Glomerular visceral epithelial cell (primary cell): Measurements from ENCODE around the gene CCDC102B.
"Not testable (repeated sequence)": the region's sequence is repeated elsewhere in the genome, so short reads cannot be mapped to it uniquely, and the experiment has no call there.

Source experiments
- DNase-seq: peaks from one replicate; pipeline ENCODE4 v3.0.0-alpha.2; 2016; ENCODE audit errors: extremely low spot score

CCDC102B gene

DNA sequence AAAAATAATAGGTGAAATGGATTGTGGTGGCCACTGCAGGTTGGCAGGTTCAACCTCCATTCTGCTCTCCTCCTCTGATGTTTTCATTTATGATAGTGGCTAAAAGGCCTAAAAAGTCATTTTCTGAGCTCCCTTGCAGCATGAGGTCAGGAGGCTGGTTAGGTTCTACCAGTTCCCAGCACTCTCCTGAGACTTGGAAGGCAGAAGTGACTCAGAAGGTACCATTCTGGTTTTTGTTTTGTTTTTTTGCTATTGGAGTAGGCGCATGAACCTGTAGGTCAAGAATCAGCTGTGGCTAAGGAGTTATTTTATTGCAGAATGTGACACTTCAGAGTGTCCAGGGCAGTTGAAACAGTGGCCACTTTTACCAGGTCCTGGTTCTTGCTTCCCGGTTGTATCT lies 181.9 kb downstream of the CCDC102B start:
- DNase-seq = no peak

DNA sequence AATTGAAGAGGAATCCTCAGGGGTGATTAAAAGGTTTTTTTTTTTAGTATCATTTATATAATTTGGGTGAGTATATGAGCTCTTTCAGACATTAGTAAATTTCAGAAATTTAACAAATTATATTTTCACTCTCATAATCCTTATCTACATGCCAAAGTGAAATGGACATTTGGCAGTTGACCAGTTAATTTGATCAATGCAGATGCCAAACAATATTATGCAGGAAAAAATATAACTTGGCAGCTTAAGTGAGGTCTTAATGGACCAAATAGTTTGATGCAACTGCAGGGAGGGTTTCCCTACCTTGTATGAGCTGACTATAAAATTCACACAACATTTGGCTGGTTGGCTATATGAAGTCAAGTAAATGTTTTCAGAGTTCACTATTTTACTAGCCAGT lies 185.2 kb downstream of the CCDC102B start:
- DNase-seq = no peak

DNA sequence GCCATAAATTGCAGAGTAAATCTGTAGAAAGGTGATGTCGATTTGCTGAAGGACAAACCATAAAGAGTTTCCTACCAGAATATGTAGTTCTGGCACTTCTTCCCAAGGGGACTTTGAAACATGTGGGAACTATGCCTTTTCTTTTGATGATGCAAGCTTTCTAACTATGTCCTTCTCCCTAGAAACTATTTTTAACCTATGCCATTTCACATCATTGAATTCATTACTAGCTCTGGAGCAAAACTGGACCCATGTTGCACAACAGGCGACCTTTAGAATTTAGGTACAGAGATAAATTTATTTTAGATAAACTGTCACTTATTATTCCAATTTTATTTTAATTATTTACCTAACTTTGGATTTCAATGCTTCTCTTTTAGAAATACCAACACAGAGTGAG lies 186.5 kb downstream of the CCDC102B start:
- DNase-seq = no peak

DNA sequence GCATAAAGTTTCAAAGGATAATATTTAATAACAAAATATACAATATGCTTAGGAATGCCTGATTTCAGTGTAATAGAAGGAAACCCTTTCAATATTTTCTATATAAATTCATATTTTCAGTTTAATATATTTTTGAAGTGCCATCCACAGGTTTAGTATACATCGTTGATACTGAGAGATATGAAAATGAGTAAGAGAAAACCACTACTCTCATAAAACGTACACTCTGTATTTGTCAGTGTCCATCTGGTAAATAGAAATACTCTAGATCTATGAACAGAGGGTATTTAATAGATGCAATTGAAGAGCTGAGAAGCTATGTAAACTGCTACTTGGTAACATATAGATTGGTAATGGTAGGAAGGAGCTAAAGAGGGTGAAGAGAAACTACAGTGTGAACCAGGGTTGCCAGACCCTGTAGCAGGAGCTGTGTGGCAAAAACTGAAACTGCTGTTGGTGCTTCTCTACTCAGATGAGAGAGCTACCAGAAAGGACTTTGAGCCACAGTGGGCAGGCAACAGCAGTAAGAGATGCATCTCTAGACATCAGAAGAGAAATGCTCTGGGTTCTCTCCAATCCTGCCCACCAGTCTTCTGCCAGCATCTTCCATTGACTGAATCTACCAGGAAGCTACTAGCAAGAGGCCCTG lies 187.4 kb downstream of the CCDC102B start:
- DNase-seq = no peak

DNA sequence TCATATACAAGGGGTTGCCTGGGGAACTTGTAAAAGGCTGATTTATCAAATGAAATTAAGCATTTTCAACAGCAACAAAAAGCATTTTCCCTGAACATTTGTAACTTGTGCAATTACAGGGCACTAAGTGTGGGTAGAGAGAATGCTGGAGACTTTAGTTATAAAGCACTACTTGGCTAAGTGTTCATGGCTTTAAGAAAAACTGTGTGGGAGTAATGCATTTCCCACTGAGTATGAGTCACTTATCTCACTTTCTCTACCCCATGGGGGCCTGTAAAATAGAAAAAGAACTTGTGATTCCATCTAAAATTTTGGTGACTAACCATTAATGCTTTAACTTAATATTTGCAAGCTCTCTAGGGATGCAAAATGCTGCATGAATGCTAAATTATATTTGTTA lies 193.4 kb downstream of the CCDC102B start:
- DNase-seq = no peak

DNA sequence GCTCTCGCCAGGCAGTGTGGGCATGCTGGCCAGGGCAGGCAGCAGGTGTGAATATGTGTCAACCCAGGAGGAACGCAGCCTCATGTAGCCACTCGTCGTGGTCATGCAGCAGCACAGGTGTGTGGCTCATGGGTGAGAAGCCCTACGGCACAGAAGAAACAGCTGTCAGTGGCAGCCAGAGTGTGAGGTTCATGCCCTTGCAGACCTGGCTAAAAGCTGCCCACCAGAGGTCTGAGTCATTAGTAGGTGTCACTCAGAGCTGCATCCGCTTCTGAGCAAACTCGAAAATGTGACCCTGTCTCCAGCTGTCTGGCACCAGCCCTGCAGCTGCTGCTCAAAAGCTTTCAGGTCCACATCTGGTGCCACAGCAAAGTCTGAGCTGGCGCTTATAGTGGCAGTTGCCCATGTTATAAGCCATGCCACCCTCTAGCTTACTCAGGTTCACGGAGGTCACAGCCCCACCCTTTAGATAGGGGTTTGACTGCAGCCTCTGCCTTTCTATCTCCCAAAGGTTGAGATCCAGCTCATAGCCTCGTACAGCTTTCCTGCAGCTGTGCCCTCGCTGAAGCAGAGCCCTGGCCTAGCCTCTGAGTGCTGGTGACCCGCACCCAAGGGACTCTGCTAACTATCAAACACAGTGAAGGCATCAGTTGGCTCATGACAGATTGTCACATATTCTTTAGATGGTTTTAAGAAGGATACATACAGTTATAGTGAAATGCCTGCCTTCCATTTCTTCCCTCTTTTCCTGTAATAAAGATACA lies 195.0 kb downstream of the CCDC102B start:
- no peak for DNase-seq

DNA sequence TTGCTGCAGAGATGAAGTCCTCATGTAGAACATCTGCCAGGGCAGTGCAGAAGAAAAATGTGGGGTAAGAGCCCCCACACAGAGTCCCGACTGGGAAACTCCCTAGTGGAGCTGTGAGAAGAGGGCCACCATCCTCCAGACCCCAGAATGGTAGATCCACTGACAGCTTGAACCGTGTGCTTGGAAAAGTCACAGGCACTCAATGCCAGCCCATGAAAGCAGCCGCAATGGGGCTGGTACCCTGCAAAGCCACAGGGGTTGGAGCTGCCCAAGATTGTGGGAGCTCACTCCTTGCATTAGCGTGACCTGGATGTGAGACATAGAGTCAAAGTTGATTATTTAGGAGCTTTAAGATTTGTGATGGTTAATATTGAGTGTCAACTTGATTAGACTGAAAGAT lies 197.8 kb downstream of the CCDC102B start:
- DNase-seq = no peak

DNA sequence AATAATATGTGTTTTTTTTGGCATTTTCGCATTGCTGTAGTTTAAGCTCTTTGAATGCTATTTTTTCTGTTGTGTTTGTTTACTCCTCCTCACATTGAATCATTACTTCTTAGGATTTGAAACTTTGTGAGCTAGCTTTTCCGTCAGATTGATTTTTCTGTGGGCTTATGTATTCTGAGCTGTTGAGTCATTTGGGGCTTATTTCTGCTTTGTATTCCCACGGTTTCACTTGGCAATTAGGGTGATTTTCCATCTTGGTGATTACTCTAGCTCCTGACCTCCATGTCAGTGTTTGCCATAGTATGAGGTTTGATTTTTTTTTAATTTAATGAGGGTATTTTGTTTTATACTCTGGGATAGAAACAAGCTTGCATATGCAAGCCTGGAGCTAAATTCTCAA lies 200.0 kb downstream of the CCDC102B start:
- no peak for DNase-seq

DNA sequence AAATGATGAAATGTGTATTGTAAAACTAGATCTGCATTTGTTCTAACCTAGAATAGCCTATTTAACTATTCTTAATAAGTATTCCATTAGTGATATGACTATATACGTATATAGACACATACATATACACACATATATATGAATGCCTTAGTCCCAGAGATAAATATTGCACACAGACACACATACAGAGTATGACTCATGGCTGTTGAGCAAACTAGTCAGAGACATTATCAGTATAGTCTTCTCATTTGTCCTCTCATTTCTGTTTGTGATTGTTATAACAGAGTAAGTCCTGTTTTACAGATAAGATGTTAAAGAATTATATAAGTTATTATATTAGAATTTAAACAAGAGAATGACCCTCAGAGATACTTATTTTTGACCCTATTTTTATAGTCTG lies 202.5 kb downstream of the CCDC102B start:
- no peak for DNase-seq

DNA sequence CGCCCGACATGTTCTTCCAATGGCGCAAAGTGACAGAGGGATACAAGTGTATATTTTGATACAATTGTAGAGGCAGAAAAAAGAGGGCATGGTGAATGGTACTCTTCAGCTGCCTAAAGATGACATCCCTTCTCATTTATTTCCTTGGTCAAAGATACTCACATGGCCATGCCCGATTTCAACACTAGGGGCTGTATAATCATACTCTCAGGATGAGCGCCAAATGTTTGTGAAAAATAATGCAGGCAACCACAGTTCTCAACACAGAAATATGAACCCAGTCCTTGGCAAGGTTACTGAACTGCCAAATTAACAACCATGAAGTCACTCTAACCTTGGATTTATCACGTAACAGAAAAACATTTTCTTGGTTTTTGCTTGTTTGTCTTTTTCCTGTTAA lies 204.4 kb downstream of the CCDC102B start:
- no peak for DNase-seq

DNA sequence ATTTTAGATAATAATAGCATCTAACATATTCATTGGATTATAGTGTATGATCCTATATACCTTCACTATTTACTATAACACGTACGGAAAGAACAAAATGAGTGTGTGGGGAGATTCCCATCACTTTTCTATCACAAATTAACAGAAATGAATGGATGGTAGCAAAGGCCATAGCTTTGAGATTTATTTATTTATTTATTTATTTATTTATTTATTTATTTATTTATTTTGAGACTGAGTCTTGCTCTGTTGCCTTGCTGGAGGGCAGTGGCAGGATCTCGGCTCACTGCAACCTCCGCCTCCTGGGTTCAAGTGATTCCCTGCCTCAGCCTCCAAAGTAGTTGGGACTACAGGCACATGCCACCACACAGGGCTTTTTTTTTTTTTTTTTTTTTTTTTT lies 208.3 kb downstream of the CCDC102B start:
- DNase-seq = not testable (repeated sequence)

DNA sequence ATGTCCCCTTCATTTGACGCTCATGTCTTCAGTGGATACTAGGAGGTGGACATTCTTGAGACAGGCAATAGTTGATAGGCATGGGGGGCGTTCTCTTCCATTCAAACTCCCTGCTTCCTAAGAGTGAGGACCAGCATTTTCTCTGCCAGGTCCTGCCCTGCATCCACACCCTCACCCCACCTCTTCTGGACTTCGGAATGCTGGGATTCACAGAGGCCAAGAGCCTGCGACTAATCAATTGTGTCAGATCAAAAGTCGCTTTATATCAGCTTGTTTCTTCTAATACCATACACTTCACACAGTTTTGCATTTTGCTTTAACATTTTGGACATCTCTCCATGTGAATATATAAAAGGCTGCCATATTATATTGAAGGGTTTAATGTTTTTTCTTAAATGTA lies 210.7 kb downstream of the CCDC102B start:
- DNase-seq = no peak

DNA sequence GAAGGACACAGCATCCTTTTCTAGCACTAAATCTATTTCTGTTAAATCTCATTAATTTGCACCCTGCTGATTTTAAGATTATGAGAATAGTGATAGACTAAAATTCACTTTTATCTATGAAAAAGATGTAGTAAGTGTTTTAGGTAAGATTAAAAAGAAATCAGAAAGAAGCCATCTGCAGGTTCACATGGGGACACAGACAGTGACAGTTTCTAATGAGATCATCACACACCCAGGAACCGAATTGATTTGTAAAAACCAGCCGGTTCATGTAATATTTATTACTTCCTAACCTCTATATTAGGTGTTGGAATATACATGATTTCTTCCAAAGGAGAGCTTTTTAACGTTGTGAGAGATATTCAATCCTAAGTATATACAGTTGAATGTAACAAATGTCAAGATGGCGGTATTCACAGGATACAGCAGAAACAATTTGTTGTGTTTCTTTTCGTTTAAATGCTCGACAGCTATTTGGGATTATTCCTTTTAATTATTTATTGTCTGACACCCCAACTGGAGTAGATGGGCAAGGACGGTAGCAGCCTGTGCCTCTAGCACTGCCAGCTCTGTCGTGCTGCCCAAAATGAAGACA lies 223.4 kb downstream of the CCDC102B start:
- no peak for DNase-seq

DNA sequence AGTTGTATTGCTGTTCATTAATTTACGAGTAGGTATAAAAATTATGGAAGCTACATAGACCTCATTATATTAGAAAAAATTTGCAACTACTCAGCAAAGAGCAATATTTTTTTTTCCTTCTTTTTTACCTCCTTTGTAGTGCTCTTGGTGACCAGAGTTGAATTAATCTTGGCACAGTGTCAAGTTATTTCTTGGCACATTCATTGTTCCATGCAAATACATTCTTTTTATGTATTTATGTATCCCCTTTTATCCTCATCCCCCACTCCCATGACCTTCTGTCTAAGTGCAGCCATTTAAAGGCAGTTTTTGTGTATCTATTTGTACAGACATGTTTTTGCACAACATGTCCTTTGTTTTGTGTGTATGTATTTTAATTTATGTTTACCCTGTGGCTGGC lies 224.5 kb downstream of the CCDC102B start:
- no peak for DNase-seq

DNA sequence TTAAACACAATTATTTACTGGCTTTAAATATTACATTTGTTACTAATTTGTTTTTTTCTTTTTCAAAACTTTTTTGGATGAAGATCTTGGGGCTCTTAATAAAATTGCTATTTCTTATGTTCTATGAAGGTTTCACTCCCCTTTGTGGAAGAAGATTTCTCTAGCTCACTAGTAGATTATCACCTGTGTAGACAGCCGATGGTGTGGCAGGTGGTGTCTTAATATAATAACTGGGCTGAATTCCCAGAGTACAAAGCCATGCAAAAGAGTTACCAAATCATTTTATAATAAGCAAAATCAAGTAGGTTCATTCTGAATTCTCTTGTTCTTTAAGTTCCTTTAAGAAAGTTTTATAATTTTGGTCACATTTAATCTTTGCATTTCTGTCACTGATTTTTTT lies 233.7 kb downstream of the CCDC102B start:
- DNase-seq = no peak

DNA sequence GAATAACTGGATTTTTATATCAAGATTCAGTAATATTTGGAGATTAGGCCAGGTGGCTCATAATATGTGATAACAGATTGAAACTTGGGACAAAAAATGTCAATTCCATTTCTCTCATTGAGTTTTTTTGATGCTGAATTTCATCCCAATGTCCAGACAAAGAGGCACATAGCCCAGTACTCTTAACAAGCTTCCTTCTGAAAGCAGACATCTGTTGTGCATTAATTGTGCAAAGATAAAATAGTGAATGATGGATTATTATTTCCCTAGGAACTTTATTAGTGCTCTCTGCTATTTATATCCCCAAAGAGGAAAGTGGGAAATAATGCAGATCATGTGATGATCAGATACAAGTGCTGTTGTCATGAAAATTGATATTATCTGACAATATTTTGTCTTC lies 234.1 kb downstream of the CCDC102B start:
- no peak for DNase-seq

DNA sequence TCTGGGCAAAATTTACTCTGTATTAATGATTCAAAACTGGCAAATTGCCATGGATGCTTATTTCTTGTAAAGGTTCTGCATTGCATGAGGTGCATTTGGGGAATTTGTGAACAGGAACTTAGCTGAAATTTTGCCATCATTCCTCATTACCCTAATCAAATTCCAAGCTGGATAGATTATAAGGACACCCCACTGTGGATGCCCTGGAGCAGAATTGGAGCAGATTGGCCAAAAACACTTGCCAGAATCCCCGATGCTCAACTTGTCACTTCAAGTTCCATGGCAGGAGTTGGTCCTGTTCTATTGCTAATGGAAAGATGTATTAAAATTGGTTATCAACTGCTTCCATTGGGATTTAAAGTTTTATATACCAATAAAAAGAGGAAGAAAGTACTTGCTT lies 237.9 kb downstream of the CCDC102B start:
- no peak for DNase-seq

DNA sequence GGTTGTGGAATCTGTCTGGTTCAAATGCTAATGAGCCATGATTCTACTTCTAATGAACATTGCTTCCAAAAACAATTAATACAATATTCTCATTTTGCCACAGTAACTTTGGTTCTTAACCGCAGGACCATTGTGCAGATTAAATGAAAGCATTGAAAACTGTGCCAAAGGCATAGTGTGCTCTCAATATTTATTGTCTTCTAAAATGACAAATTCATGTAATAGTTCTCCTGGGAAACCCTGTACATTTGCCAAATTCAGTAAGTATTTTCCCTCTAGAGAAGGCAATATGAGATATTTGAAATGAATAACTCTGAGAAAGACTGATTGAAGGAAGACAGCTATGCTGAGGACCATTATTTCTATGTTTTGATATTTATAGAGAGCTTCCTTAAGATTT lies 246.3 kb downstream of the CCDC102B start:
- no peak for DNase-seq

DNA sequence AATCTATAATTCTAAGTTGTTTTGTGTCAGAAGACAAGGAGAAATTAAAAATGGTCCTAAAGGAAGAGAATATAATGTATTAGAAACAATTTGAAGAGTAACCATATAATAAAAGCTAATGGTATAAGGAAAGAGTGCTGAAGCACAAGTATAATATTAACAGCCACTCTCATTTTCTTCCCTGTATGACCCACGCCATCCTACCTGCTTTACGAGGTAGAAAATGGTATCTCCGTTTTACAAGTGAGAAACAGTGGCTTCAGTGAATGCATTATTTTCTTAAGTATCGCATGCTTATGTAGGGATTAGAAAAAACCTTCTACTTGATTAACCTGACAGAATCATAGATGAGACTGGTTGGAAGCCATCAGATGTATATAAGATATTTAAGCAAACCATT lies 266.2 kb downstream of the CCDC102B start:
- no peak for DNase-seq

DNA sequence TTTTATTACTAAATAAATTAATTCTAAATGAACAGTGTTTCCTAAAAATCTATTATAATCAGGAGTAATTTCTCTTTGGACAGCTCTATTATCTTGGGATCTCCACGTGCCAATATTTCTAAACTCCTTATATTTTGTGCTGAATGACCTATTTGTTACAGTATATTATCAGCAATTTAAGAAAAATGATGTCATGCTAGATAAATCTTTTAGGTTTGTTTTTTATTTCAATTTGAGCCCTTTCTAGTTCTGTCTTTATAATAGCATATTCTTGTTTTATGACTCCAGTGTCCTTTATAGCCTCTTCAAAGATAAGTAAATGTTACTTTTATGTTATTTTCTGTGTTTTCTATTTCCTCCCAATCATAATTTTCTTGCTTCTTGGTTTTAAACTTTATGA lies 269.2 kb downstream of the CCDC102B start:
- no peak for DNase-seq

DNA sequence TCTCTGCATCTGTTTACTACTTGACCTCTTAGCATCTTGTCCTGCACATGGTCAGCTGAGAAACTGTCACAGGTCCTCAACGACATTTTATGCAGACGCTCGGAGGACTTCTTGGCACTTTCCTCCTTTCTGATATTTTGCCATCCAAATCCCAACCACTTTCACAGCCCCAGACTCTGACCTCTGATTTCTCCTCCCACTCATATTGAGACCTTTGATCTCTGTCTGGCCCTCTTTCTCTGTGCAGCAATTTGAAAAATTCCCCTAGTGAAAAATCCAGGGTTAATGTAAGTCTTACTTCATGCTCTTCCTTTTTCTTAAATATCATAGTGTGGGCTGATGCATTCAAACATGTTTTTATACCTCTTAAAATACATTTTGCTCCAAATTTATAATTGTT lies 273.8 kb downstream of the CCDC102B start:
- no peak for DNase-seq

DNA sequence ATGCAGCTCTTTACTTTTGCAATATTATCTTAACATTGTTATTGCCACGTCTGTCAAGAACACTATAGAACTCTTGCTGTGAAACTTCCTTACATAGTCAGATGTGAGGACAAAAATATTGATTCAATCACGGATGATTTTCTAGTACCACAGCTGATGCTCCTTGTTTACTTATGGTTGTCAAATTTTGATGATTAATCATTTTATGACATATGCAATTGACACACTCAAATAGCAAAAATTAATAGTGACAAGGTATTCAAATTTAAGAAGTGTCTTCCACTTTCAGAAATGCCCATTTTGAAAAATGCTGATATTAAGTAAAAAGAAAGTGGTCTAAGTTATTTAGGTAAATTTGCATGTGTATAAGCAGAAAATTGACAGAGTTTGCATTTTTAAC lies 284.0 kb downstream of the CCDC102B start:
- no peak for DNase-seq

DNA sequence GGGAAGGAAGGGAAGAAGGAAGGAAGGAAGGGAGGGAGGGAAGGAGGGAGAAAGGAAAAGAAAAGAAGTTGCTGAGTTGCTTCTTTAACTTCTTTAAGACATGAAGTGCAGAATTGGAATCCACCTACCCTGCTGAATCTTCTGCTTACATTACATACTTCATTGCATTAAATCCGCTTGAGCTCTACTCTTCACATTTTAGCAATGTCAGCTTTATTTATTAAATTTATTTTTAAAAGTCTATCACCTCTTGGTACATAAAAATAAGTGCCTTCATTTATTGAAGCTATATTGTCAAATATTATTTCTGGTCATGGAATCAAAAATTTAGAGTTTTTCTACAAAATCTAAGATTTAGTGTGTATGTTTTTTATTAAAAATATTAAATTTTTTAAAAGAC lies 284.6 kb downstream of the CCDC102B start:
- DNase-seq = no peak
